ENCODE results near the gene CEP112.

CEP112 gene

GRCh38 chr17:65952015-65952414 is 239.9 kb downstream of the CEP112 start:
- TF ChIP-seq SUZ12 (IDR thresholded peaks at IDR 0.05) = no peak
- no peak for TF ChIP-seq FOXA1 (IDR thresholded peaks at IDR 0.05)
- no peak for TF ChIP-seq HDGF (IDR thresholded peaks at IDR 0.05; ENCODE audit: borderline replicate concordance)
- TF ChIP-seq ARNT (IDR thresholded peaks at IDR 0.05) = no peak
- TF ChIP-seq FOXM1 (IDR thresholded peaks at IDR 0.05; ENCODE audit: borderline replicate concordance) = no peak
- TF ChIP-seq L3MBTL2 (conservative IDR thresholded peaks at IDR 0.05) = no peak
- TF ChIP-seq ZNF384 (IDR thresholded peaks at IDR 0.05) = no peak
- TF ChIP-seq BHLHE40 (IDR thresholded peaks at IDR 0.05; ENCODE audit: borderline replicate concordance) = no peak
- no peak for TF ChIP-seq LEF1 (IDR thresholded peaks at IDR 0.05; ENCODE audit: borderline replicate concordance)
- TF ChIP-seq FOXK2 (IDR thresholded peaks at IDR 0.05) = no peak
- TF ChIP-seq TARDBP (IDR thresholded peaks at IDR 0.05) = no peak
- TF ChIP-seq NFRKB (IDR thresholded peaks at IDR 0.05) = no peak
- TF ChIP-seq ELF4 (IDR thresholded peaks at IDR 0.05) = no peak
- TF ChIP-seq CTBP1 (IDR thresholded peaks at IDR 0.05; ENCODE audit: borderline replicate concordance) = no peak
- no peak for TF ChIP-seq SP1 (IDR thresholded peaks at IDR 0.05)
- no peak for TF ChIP-seq PKNOX1 (IDR thresholded peaks at IDR 0.05)
- ChIA-PET CTCF (no interaction called here), POLR2A (no interaction called here)
- no peak for DNase-seq (ENCODE audit: extremely low spot score)

GRCh38 chr17:65947831-65948230 is 244.1 kb downstream of the CEP112 start:
- TF ChIP-seq L3MBTL2 (conservative IDR thresholded peaks at IDR 0.05) (no peak), HDGF (IDR thresholded peaks at IDR 0.05; ENCODE audit: borderline replicate concordance) (no peak), SP1 (IDR thresholded peaks at IDR 0.05) (no peak), FOXA1 (IDR thresholded peaks at IDR 0.05) (no peak), ARNT (IDR thresholded peaks at IDR 0.05) (no peak)
- DNase-seq (ENCODE audit: extremely low spot score) = no peak
- POLR2A ChIA-PET = no interaction called here
- CTCF ChIA-PET = no interaction called here

GRCh38 chr17:65942592-65942991 is 249.3 kb downstream of the CEP112 start:
- POLR2A ChIA-PET = interaction anchor here (0.7 kb wide), 1 partner anchor 698 kb away, joined by 3 read pairs; no protein-coding TSS in a partner anchor
- no peak for DNase-seq (ENCODE audit: extremely low spot score)
- no peak for TF ChIP-seq ELF4 (IDR thresholded peaks at IDR 0.05)
- TF ChIP-seq ARNT (IDR thresholded peaks at IDR 0.05) = no peak
- no peak for TF ChIP-seq SUZ12 (IDR thresholded peaks at IDR 0.05)
- no peak for TF ChIP-seq ZNF384 (IDR thresholded peaks at IDR 0.05)
- no peak for TF ChIP-seq SP1 (IDR thresholded peaks at IDR 0.05)
- no peak for TF ChIP-seq NFRKB (IDR thresholded peaks at IDR 0.05)
- CTCF ChIA-PET = interaction anchor here (0.5 to 0.6 kb wide), 2 partner anchors 25 to 301 kb away, joined by 3 to 7 read pairs; no protein-coding TSS in a partner anchor

GRCh38 chr17:65941356-65941899 is 250.5 kb downstream of the CEP112 start:
- no peak for DNase-seq (ENCODE audit: extremely low spot score)

GRCh38 chr17:65936013-65936412 is 255.9 kb downstream of the CEP112 start:
- no peak for TF ChIP-seq SUZ12 (IDR thresholded peaks at IDR 0.05)
- TF ChIP-seq ELF4 (IDR thresholded peaks at IDR 0.05) = no peak
- no peak for TF ChIP-seq FOXM1 (IDR thresholded peaks at IDR 0.05; ENCODE audit: borderline replicate concordance)
- no peak for TF ChIP-seq L3MBTL2 (conservative IDR thresholded peaks at IDR 0.05)
- TF ChIP-seq LEF1 (IDR thresholded peaks at IDR 0.05; ENCODE audit: borderline replicate concordance) = no peak
- no peak for TF ChIP-seq FOXA1 (IDR thresholded peaks at IDR 0.05)
- DNase-seq (ENCODE audit: extremely low spot score) = no peak
- POLR2A ChIA-PET = no interaction called here
- CTCF ChIA-PET = no interaction called here

More at GRCh38 chr17:65941356-65941899, 250.5 kb downstream of the CEP112 start:
- ChIA-PET POLR2A (no interaction called here), CTCF (no interaction called here)
- TF ChIP-seq SP1 (IDR thresholded peaks at IDR 0.05) = no peak
- no peak for TF ChIP-seq FOXK2 (IDR thresholded peaks at IDR 0.05)
- TF ChIP-seq ZNF384 (IDR thresholded peaks at IDR 0.05) = no peak
- TF ChIP-seq PKNOX1 (IDR thresholded peaks at IDR 0.05) = no peak
- no peak for TF ChIP-seq ELF4 (IDR thresholded peaks at IDR 0.05)
- no peak for TF ChIP-seq FOXA1 (IDR thresholded peaks at IDR 0.05)
- no peak for TF ChIP-seq HDGF (IDR thresholded peaks at IDR 0.05; ENCODE audit: borderline replicate concordance)
- no peak for TF ChIP-seq CTBP1 (IDR thresholded peaks at IDR 0.05; ENCODE audit: borderline replicate concordance)
- TF ChIP-seq SUZ12 (IDR thresholded peaks at IDR 0.05) = no peak
- no peak for TF ChIP-seq BHLHE40 (IDR thresholded peaks at IDR 0.05; ENCODE audit: borderline replicate concordance)

GRCh38 chr17:65933290-65933689 is 258.6 kb downstream of the CEP112 start:
- ChIA-PET POLR2A (no interaction called here), CTCF (no interaction called here)
- no peak for DNase-seq (ENCODE audit: extremely low spot score)
- TF ChIP-seq FOXM1 (IDR thresholded peaks at IDR 0.05; ENCODE audit: borderline replicate concordance) (no peak), FOXK2 (IDR thresholded peaks at IDR 0.05) (no peak), CTBP1 (IDR thresholded peaks at IDR 0.05; ENCODE audit: borderline replicate concordance) (no peak), ZNF384 (IDR thresholded peaks at IDR 0.05) (no peak), PKNOX1 (IDR thresholded peaks at IDR 0.05) (no peak), LEF1 (IDR thresholded peaks at IDR 0.05; ENCODE audit: borderline replicate concordance) (no peak), BHLHE40 (IDR thresholded peaks at IDR 0.05; ENCODE audit: borderline replicate concordance) (no peak), L3MBTL2 (conservative IDR thresholded peaks at IDR 0.05) (no peak), HDGF (IDR thresholded peaks at IDR 0.05; ENCODE audit: borderline replicate concordance) (no peak), FOXA1 (IDR thresholded peaks at IDR 0.05) (no peak), ARNT (IDR thresholded peaks at IDR 0.05) (no peak), NFRKB (IDR thresholded peaks at IDR 0.05) (no peak), ELF4 (IDR thresholded peaks at IDR 0.05) (no peak), SP1 (IDR thresholded peaks at IDR 0.05) (no peak), TARDBP (IDR thresholded peaks at IDR 0.05) (no peak), SUZ12 (IDR thresholded peaks at IDR 0.05) (no peak)

Measured in HEK293T (cell line).